ENCODE data around the gene ANXA9. TPM values are rescaled to one million over a fixed set of nuclear protein-coding genes. Genes with fewer than 3 reads are reported as not detected.

ANXA9 gene
- total RNA-seq, 6 experiments from 2014 or later: 9.9 to 18.5 (median 15.1) TPM

DNA sequence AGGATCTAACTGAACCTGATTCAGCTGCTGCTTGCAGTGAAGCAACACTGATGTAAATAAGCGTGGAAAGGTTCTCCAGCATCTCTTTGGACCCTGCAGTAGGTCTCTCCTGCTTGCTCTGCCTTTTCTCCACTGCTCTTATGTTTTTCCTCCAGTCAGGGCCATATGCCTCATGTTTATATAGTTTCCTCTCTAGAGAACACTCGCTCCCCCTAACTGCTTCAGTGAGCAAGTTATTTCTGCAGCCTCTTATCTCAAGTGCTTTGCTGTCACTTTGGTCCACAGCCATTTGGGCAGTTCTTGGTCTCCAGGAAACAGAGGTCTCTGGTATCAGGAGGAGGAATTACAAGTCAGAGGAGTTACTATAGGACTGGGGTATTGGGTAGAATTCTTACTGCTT is 31.4 kb downstream of the ANXA9 start:
- intact Hi-C loops (cut with DNase I): no loop called here
- Histone ChIP-seq H3K4me3 (peak overlapping the region in 1 of 3 donors; percentile 31), H3K36me3 (peaks cover 0 to 15% (median 5%) of the 10 kb centered on the region in 4 donors), H3K27me3 (no peaks in the 10 kb centered on the region), H3K27ac (peak overlapping the region; percentile 77 to 80 (median 77)), H3K4me1 (peaks cover 0 to 52% (median 22%) of the 10 kb centered on the region in 4 donors), H3K9me3 (no peaks in the 10 kb centered on the region)
- ATAC-seq (peak; percentile 17 to 56 (median 31)), DNase-seq (no peak)
- 9% methylated on average over 2 of the region's 2 CpGs for WGBS (ENCODE audit: insufficient coverage, low coverage, low lambda C conversion rate, missing lambda C conversion rate)
- TF ChIP-seq, protein P1, sequence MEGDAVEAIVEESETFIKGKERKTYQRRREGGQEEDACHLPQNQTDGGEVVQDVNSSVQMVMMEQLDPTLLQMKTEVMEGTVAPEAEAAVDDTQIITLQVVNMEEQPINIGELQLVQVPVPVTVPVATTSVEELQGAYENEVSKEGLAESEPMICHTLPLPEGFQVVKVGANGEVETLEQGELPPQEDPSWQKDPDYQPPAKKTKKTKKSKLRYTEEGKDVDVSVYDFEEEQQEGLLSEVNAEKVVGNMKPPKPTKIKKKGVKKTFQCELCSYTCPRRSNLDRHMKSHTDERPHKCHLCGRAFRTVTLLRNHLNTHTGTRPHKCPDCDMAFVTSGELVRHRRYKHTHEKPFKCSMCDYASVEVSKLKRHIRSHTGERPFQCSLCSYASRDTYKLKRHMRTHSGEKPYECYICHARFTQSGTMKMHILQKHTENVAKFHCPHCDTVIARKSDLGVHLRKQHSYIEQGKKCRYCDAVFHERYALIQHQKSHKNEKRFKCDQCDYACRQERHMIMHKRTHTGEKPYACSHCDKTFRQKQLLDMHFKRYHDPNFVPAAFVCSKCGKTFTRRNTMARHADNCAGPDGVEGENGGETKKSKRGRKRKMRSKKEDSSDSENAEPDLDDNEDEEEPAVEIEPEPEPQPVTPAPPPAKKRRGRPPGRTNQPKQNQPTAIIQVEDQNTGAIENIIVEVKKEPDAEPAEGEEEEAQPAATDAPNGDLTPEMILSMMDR (IDR thresholded peaks at IDR 0.05): no peak
- TF ChIP-seq POLR2A (IDR thresholded peaks at IDR 0.05): no peak

DNA sequence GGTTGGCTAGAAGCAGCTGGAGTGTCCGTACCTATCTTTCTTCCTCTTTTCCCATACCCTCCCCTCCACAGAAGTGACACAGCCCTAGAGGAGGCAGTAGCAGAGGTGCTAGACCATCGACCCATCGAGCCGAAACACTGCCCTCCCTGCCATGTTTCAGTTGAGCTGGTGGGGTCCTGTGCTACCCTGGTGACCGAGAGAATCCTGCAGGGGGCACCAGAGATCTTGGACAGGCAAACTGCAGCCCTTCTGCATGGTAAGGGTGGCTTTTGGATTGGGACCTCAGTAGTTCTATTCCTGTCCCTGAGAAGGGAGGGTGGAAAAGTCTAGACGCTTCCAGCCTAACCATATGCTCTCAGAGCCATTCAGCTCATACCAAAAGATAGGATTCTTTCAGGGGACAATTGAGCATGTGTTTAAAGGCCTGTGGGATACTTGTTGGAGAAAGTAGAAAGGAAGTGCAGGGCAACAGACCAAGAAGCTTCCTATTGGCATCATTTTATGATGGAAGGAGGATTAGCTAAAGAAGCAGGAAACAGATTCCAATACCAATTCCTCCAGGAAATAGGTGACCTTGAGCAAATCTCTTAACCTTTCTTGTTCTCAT is 42.6 kb downstream of the ANXA9 start:
- H3K27ac ChIP-seq: no peak overlapping the region
- TF ChIP-seq POLR2A (IDR thresholded peaks at IDR 0.05): no peak
- TF ChIP-seq, protein P1 (IDR thresholded peaks at IDR 0.05): peak; percentile 61 to 71 (median 71)
- intact Hi-C loops (cut with DNase I): loop anchor here in 1 of 2 donors (10.0 kb wide), 1 partner anchor 130 kb away; the partner anchor contains the start of gene TNFAIP8L2
- peak; percentile 72 to 80 (median 75) for DNase-seq
- peaks cover 0 to 44% (median 24%) of the 10 kb centered on the region in 4 donors for H3K36me3 ChIP-seq
- ATAC-seq: peak; percentile 93 to 98 (median 96)
- no peaks in the 10 kb centered on the region for H3K9me3 ChIP-seq
- H3K27me3 ChIP-seq: no peaks in the 10 kb centered on the region
- no peaks in the 10 kb centered on the region for H3K4me1 ChIP-seq
- 51% methylated on average over 4 of the region's 6 CpGs for WGBS (ENCODE audit: insufficient coverage, low coverage, low lambda C conversion rate, missing lambda C conversion rate)
- no peak overlapping the region for H3K4me3 ChIP-seq

DNA sequence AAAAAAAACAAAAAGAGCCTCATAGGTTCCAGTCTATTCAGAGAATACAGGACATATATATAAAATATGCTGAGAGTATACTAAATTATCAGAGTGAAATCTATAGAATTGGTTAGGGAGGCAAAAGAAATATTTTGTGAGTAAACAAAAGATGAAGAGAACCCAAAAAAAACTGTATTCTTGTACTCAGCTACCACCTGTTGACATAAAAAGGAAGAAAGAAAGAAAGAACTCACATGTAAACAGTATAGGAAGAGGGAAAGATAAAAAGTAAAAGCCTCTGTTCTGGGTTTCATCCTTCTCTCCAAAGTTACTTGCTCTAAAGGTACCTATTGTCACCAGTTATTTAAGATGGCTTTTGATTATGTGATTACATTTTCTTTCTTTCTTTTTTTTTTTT is 44.4 kb downstream of the ANXA9 start:
- intact Hi-C loops (cut with DNase I): loop anchor here in 1 of 2 donors (10.0 kb wide), 1 partner anchor 128 kb away; the partner anchor contains the start of gene TNFAIP8L2
- DNase-seq: no peak
- TF ChIP-seq, protein P1 (IDR thresholded peaks at IDR 0.05): no peak
- TF ChIP-seq POLR2A (IDR thresholded peaks at IDR 0.05): no peak
- no peak overlapping the region for H3K4me3 ChIP-seq
- peaks cover 0 to 61% (median 26%) of the 10 kb centered on the region in 4 donors for H3K36me3 ChIP-seq
- H3K27me3 ChIP-seq: no peaks in the 10 kb centered on the region
- no peaks in the 10 kb centered on the region for H3K4me1 ChIP-seq
- no peak overlapping the region for H3K27ac ChIP-seq
- no peak for ATAC-seq
- H3K9me3 ChIP-seq: no peaks in the 10 kb centered on the region

DNA sequence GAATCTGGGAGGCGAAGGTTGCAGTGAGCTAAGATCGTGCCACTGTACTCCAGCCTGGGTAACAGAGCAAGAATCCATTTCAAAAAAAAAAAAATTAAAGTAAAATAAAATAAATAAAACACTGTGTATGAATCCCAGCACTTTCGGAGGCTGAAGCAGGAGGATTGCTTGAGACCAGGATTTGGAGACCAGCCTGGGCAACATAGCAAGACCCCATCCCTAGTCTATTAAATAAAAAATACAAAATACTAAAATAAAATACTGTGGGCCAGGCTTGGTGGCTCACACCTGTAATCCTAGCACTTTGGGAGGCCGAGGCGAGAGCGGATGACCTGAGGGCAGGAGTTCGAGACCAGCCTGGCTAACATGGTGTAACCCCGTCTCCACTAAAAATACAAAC is 50.1 kb downstream of the ANXA9 start:
- no peak overlapping the region for H3K4me3 ChIP-seq
- no peaks in the 10 kb centered on the region for H3K27me3 ChIP-seq
- ATAC-seq (no peak), DNase-seq (no peak)
- TF ChIP-seq, protein P1 (IDR thresholded peaks at IDR 0.05): no peak
- no peak for TF ChIP-seq POLR2A (IDR thresholded peaks at IDR 0.05)
- no peak overlapping the region for H3K27ac ChIP-seq
- intact Hi-C loops (cut with DNase I): no loop called here
- H3K9me3 ChIP-seq: no peaks in the 10 kb centered on the region
- peaks cover 0 to 58% (median 24%) of the 10 kb centered on the region in 4 donors for H3K36me3 ChIP-seq
- no peaks in the 10 kb centered on the region for H3K4me1 ChIP-seq
- WGBS (ENCODE audit: insufficient coverage, low coverage, low lambda C conversion rate, missing lambda C conversion rate): 96% methylated on average over 8 of the region's 8 CpGs
